ENCODE results near the gene EIF4A3. TPM values are rescaled to one million over a fixed set of nuclear protein-coding genes. Genes with fewer than 3 reads are reported as not detected.

EIF4A3 gene
- total RNA-seq, 4 donors from 2014 or later: 31.0 to 61.0 (median 39.8) TPM

GRCh38 chr17:80108036-80108971 is 38.6 kb downstream of the EIF4A3 start:
- intact Hi-C loops (cut with DNase I): no loop called here
- no peak for TF ChIP-seq POLR2AphosphoS5 (IDR thresholded peaks at IDR 0.05)
- no peak for TF ChIP-seq POLR2A (IDR thresholded peaks at IDR 0.05; ENCODE audit: low read depth)
- TF ChIP-seq CTCF (IDR thresholded peaks at IDR 0.05): no peak
- Histone ChIP-seq H3K4me3 (no peak overlapping the region), H3K27me3 (no peaks in the 10 kb centered on the region), H3K9me3 (no peaks in the 10 kb centered on the region), H3K36me3 (peaks cover 0 to 70% (median 33%) of the 10 kb centered on the region in 4 donors), H3K27ac (replicated peaks in 1 of 4) (no peak overlapping the region), H3K4me1 (peaks cover 0 to 14% (median 8%) of the 10 kb centered on the region in 4 donors)
- DNase-seq (ENCODE audit: extremely low spot score): no peak
- WGBS: 90% methylated on average over 21 of the region's 40 CpGs

- Histone ChIP-seq H3K4me3 (no peak overlapping the region), H3K36me3 (peaks cover 0 to 61% (median 29%) of the 10 kb centered on the region in 4 donors), H3K4me1 (peaks cover 1 to 23% (median 12%) of the 10 kb centered on the region in 4 donors), H3K27me3 (no peaks in the 10 kb centered on the region), H3K27ac (replicated peaks in 1 of 4) (no peak overlapping the region), H3K9me3 (no peaks in the 10 kb centered on the region)
- DNase-seq (ENCODE audit: extremely low spot score): no peak
- TF ChIP-seq CTCF (IDR thresholded peaks at IDR 0.05): no peak
- TF ChIP-seq POLR2AphosphoS5 (IDR thresholded peaks at IDR 0.05): no peak
- TF ChIP-seq POLR2A (IDR thresholded peaks at IDR 0.05; ENCODE audit: low read depth): no peak
- TF ChIP-seq EP300 (IDR thresholded peaks at IDR 0.05): no peak
- intact Hi-C loops (cut with DNase I): no loop called here
- WGBS: 96% methylated on average over 32 of the region's 46 CpGs
These were observed 39.5 kb downstream of the EIF4A3 start for GRCh38 chr17:80107231-80108021.

- 91% methylated on average over 11 of the region's 12 CpGs for WGBS
- H3K27ac ChIP-seq (replicated peaks in 1 of 4): no peak overlapping the region
- TF ChIP-seq POLR2AphosphoS5 (IDR thresholded peaks at IDR 0.05) (no peak), POLR2A (IDR thresholded peaks at IDR 0.05; ENCODE audit: low read depth) (no peak), CTCF (IDR thresholded peaks at IDR 0.05) (no peak), EP300 (IDR thresholded peaks at IDR 0.05) (no peak)
- intact Hi-C loops (cut with DNase I): no loop called here
- H3K27me3 ChIP-seq: no peaks in the 10 kb centered on the region
- DNase-seq (ENCODE audit: extremely low spot score): no peak
- peaks cover 0 to 54% (median 23%) of the 10 kb centered on the region in 4 donors for H3K36me3 ChIP-seq
- H3K9me3 ChIP-seq: no peaks in the 10 kb centered on the region
- peaks cover 8 to 30% (median 19%) of the 10 kb centered on the region in 4 donors for H3K4me1 ChIP-seq
- no peak overlapping the region for H3K4me3 ChIP-seq
These were observed 40.2 kb downstream of the EIF4A3 start for GRCh38 chr17:80106751-80107150.

- Histone ChIP-seq H3K4me1 (peaks cover 8 to 31% (median 20%) of the 10 kb centered on the region in 4 donors), H3K4me3 (no peak overlapping the region), H3K27me3 (no peaks in the 10 kb centered on the region), H3K27ac (replicated peaks in 1 of 4) (no peak overlapping the region), H3K9me3 (no peaks in the 10 kb centered on the region), H3K36me3 (peaks cover 0 to 48% (median 21%) of the 10 kb centered on the region in 4 donors)
- TF ChIP-seq POLR2AphosphoS5 (IDR thresholded peaks at IDR 0.05) (no peak), CTCF (IDR thresholded peaks at IDR 0.05) (no peak), POLR2A (IDR thresholded peaks at IDR 0.05; ENCODE audit: low read depth) (no peak), EP300 (IDR thresholded peaks at IDR 0.05) (no peak)
- intact Hi-C loops (cut with DNase I): no loop called here
- no peak for DNase-seq (ENCODE audit: extremely low spot score)
- WGBS: 70% methylated on average over 10 of the region's 10 CpGs
These were observed 40.8 kb downstream of the EIF4A3 start for GRCh38 chr17:80106176-80106575.

Measured in esophagus muscularis mucosa (tissue), 4 donors.